H1 (cell line): ENCODE measurements around the gene RAB11FIP3. TPM values are rescaled to one million over a fixed set of nuclear protein-coding genes. Genes with fewer than 3 reads are reported as not detected.
A peak's percentile ranks its signal among the peaks of the same experiment; 100 is the strongest.

ENCODE experiments used
- CTCF ChIA-PET: fragments of 300-600 bp; sonication (Branson Sonifier 250); formaldehyde crosslinking; loops from one replicate; lab custom pipeline; 2021; ENCODE audit not compliant: partially characterized antibody; lab: Charles Lee
- POLR2A ChIA-PET: fragments of 300-600 bp; sonication (Branson Sonifier 250); formaldehyde crosslinking; loops from one replicate; lab custom pipeline; 2021; ENCODE audit warnings: inconsistent platforms; ENCODE audit not compliant: partially characterized antibody; lab: Charles Lee
- DNase-seq, 2 experiments: peaks; one replicate each; pipeline versions ENCODE4 v3.0.0 to v3.0.0-alpha.2; 2010 to 2022; ENCODE audit warnings: low spot score in 2 of 2, low read depth in 1 of 2, mixed read lengths in 1 of 2
- FAIRE-seq: peaks from 2 replicates; lab custom pipeline; 2011; peaks lifted over from hg19 to GRCh38; lab: Jason Lieb, UNC
- H2AFZ ChIP-seq: 2 replicates; pipeline ENCODE4 v1.8.1; 2012; ENCODE audit warnings: low read length, inconsistent platforms
- H2AK5ac ChIP-seq: 2 replicates; pipeline ENCODE4 v1.6.1; 2013; ENCODE audit warnings: low read depth, low read length
- H2BK120ac ChIP-seq: replicated peaks from 2 replicates; pipeline ENCODE3; 2013; ENCODE audit warnings: low read depth, low read length, inconsistent platforms
- H2BK12ac ChIP-seq: 2 replicates; pipeline ENCODE4 v1.6.1; 2013; ENCODE audit warnings: low read depth, low read length
- H2BK15ac ChIP-seq: 2 replicates; pipeline ENCODE4 v1.6.1; 2013; ENCODE audit warnings: low read length
- H2BK20ac ChIP-seq: 2 replicates; pipeline ENCODE4 v1.6.1; 2013; ENCODE audit warnings: low read length
- H2BK5ac ChIP-seq: 2 replicates; pipeline ENCODE4 v1.6.1; 2013; ENCODE audit warnings: low read depth, low read length
- H3K14ac ChIP-seq: 2 replicates; pipeline ENCODE4 v1.6.1; 2013; ENCODE audit warnings: inconsistent platforms; ENCODE audit not compliant: insufficient read length
- H3K18ac ChIP-seq: 2 replicates; pipeline ENCODE4 v1.6.1; 2013; ENCODE audit warnings: low read length; ENCODE audit errors: extremely low read depth
- H3K23ac ChIP-seq: 2 replicates; pipeline ENCODE4 v1.6.1; 2013; ENCODE audit warnings: inconsistent platforms; ENCODE audit not compliant: insufficient read length
- H3K23me2 ChIP-seq: 2 replicates; pipeline ENCODE4 v1.6.1; 2013; ENCODE audit warnings: low read depth, low read length
- H3K27ac ChIP-seq: 2 replicates; pipeline ENCODE4 v1.6.1; 2011; ENCODE audit warnings: low read depth, low read length, inconsistent platforms
- H3K27me3 ChIP-seq, 4 experiments: replicated peaks in 1 of 4; 1 replicate in 1 of 4; 2 replicates in 3 of 4; pipeline versions ENCODE4 v1.6.1 to v1.8.1; 2011 to 2013; ENCODE audit warnings: low read length in 3 of 4, mild to moderate bottlenecking in 3 of 4, inconsistent platforms in 2 of 4, mixed read lengths in 2 of 4, moderate library complexity in 1 of 4; ENCODE audit not compliant: control insufficient read depth in 3 of 4, insufficient read depth in 3 of 4; ENCODE audit errors: extremely low read depth in 1 of 4
- H3K36me3 ChIP-seq, 4 experiments: 2 replicates each; pipeline versions ENCODE4 v1.6.1 to v1.8.1; 2011 to 2013; ENCODE audit warnings: mild to moderate bottlenecking in 4 of 4, low read length in 3 of 4, moderate library complexity in 2 of 4, control low read depth in 1 of 4, inconsistent platforms in 1 of 4; ENCODE audit not compliant: insufficient read depth in 4 of 4, control insufficient read depth in 2 of 4
- H3K4ac ChIP-seq: replicated peaks from 2 replicates; pipeline ENCODE3; 2013; ENCODE audit warnings: low read length, low read depth, mixed read lengths, inconsistent platforms; ENCODE audit not compliant: insufficient read length
- H3K4me1 ChIP-seq, 4 experiments: replicated peaks in 1 of 4; 1 replicate in 1 of 4; 2 replicates in 3 of 4; pipeline versions ENCODE4 v1.6.1 to v1.8.1; 2011 to 2013; ENCODE audit warnings: low read length in 3 of 4, inconsistent platforms in 2 of 4, mixed read lengths in 1 of 4; ENCODE audit not compliant: insufficient read depth in 4 of 4, control insufficient read depth in 3 of 4
- H3K4me2 ChIP-seq, 2 experiments: 2 replicates each; pipeline versions ENCODE4 v1.6.1 to v1.8.1; 2011 to 2013; ENCODE audit warnings: low read depth in 2 of 2, low read length in 2 of 2, control low read depth in 1 of 2, inconsistent platforms in 1 of 2, mild to moderate bottlenecking in 1 of 2; ENCODE audit not compliant: insufficient read depth in 1 of 2
- H3K4me3 ChIP-seq, 4 experiments: fragments of 200-600, 300-600 bp in 1 of 4; sonication (generic), shearing (Covaris generic), sonication (Bioruptor Twin) in 1 of 4; 2 replicates each; pipeline versions ENCODE4 v1.5.1 to v1.8.1; 2011 to 2016; ENCODE audit warnings: low read length in 4 of 4, low read depth in 3 of 4, control low read depth in 2 of 4, inconsistent platforms in 2 of 4, mild to moderate bottlenecking in 2 of 4, mixed read lengths in 1 of 4, moderate library complexity in 1 of 4; ENCODE audit not compliant: insufficient read depth in 2 of 4; ENCODE audit errors: extremely low read depth in 1 of 4
- H3K56ac ChIP-seq: replicated peaks from 2 replicates; pipeline ENCODE3; 2013; ENCODE audit warnings: low read depth, mild to moderate bottlenecking, mixed read lengths, low read length, inconsistent platforms; ENCODE audit not compliant: insufficient read length
- H3K79me1 ChIP-seq: 2 replicates; pipeline ENCODE4 v1.6.1; 2013; ENCODE audit warnings: low read depth, low read length, control low read depth
- H3K79me2 ChIP-seq, 2 experiments: 2 replicates each; pipeline versions ENCODE4 v1.6.1 to v1.8.1; 2012 to 2013; ENCODE audit warnings: low read length in 2 of 2, mild to moderate bottlenecking in 2 of 2, inconsistent platforms in 1 of 2; ENCODE audit not compliant: insufficient read depth in 2 of 2, control insufficient read depth in 1 of 2
- H3K9ac ChIP-seq, 4 experiments: replicated peaks in 1 of 4; 1 replicate in 1 of 4; 2 replicates in 3 of 4; pipeline versions ENCODE4 v1.6.1 to v1.8.1; 2011 to 2013; ENCODE audit warnings: low read depth in 3 of 4, low read length in 3 of 4, control low read depth in 2 of 4, mild to moderate bottlenecking in 2 of 4, moderate library complexity in 2 of 4, inconsistent platforms in 1 of 4; ENCODE audit errors: extremely low read depth in 1 of 4
- H3K9me3 ChIP-seq, 2 experiments: 2 replicates each; pipeline versions ENCODE4 v1.6.1 to v1.8.1; 2012 to 2013; ENCODE audit warnings: mild to moderate bottlenecking in 2 of 2, moderate library complexity in 2 of 2, control low read depth in 1 of 2, inconsistent platforms in 1 of 2, low read depth in 1 of 2, low read length in 1 of 2, mixed read lengths in 1 of 2; ENCODE audit not compliant: insufficient read depth in 2 of 2
- H4K20me1 ChIP-seq, 2 experiments: replicated peaks in 1 of 2; 2 replicates each; pipeline versions ENCODE3 to v1.8.1; 2011 to 2013; ENCODE audit warnings: inconsistent platforms in 2 of 2, low read length in 2 of 2, mild to moderate bottlenecking in 1 of 2; ENCODE audit not compliant: insufficient read depth in 2 of 2, control insufficient read depth in 1 of 2
- H4K5ac ChIP-seq: 2 replicates; pipeline ENCODE4 v1.6.1; 2013; ENCODE audit warnings: low read length, low read depth, mixed read lengths, inconsistent platforms; ENCODE audit not compliant: insufficient read length
- H4K8ac ChIP-seq: 2 replicates; pipeline ENCODE4 v1.8.0; 2013; ENCODE audit warnings: mild to moderate bottlenecking, moderate library complexity, low read length, inconsistent platforms; ENCODE audit not compliant: insufficient read depth; ENCODE audit errors: extremely low read depth
- H4K91ac ChIP-seq: replicated peaks from 2 replicates; pipeline ENCODE3; 2013; ENCODE audit warnings: low read length, mixed read lengths, inconsistent platforms; ENCODE audit not compliant: insufficient read length
- GTF2F1 ChIP-seq: IDR thresholded peaks from 2 replicates; pipeline ENCODE4 v1.6.1; 2012; ENCODE audit warnings: low read depth, low read length, improper control_type of control experiment, borderline replicate concordance
- PHF8 ChIP-seq: fragments of 200-600 bp; sonication (generic); conservative IDR thresholded peaks from 2 replicates; pipeline ENCODE4 v1.7.1; 2012; ENCODE audit warnings: low read depth, mild to moderate bottlenecking, inconsistent platforms, low read length, moderate library complexity
- SUZ12 ChIP-seq: fragments of 200-600 bp; sonication (generic); IDR thresholded peaks from 2 replicates; pipeline ENCODE4 v1.6.1; 2012; ENCODE audit warnings: mild to moderate bottlenecking, inconsistent platforms, low read length, moderate library complexity, mixed read lengths
- WGBS, 2 experiments: shearing (Covaris generic) in 1 of 2; methylation state at CpG; one replicate each; pipeline versions ENCODE4 v1.1.6 to v1.1.7; 2013 to 2015; ENCODE audit warnings: low lambda C conversion rate in 2 of 2, mixed read lengths in 2 of 2, inconsistent platforms in 1 of 2, low coverage in 1 of 2, missing lambda C conversion rate in 1 of 2; ENCODE audit not compliant: insufficient replicate concordance in 2 of 2, insufficient coverage in 1 of 2, insufficient read length in 1 of 2; ENCODE audit errors: extremely low coverage in 1 of 2, missing lambda C conversion rate in 1 of 2; 5-methylcytosine and 5-hydroxymethylcytosine counted together
- polyA plus RNA-seq, 7 experiments: library from polyadenylated mRNA; depleted of rRNA in 3 of 7; stranded (reverse) in 5 of 7; unstranded in 2 of 7; fragments of >200 nt in 5 of 7; fragments of 200-250 nt in 2 of 7; gene quantifications; 1 replicate in 5 of 7; 2 replicates in 1 of 7; 4 replicates in 1 of 7; pipeline versions ENCODE4 v1.2.1 to v1.2.3, GENCODE V29; 2011 to 2013; ENCODE audit warnings: missing spikeins in 2 of 7, mixed read lengths in 2 of 7
- total RNA-seq: library from RNA; stranded (reverse); fragmentation: NEBNext Ultra II Directional; extraction: Animal tissue kit (Norgen Biotek cat#: 25700); gene quantifications from 2 replicates; pipeline ENCODE4 v1.2.1, GENCODE V29; 2021

The RAB11FIP3 gene
- total and polyA plus RNA-seq, 2 of the 8 experiments (the other 6 are each of a cell fraction or from before 2014, with no cell fraction given), result 9.3 to 35.2 TPM

DNA sequence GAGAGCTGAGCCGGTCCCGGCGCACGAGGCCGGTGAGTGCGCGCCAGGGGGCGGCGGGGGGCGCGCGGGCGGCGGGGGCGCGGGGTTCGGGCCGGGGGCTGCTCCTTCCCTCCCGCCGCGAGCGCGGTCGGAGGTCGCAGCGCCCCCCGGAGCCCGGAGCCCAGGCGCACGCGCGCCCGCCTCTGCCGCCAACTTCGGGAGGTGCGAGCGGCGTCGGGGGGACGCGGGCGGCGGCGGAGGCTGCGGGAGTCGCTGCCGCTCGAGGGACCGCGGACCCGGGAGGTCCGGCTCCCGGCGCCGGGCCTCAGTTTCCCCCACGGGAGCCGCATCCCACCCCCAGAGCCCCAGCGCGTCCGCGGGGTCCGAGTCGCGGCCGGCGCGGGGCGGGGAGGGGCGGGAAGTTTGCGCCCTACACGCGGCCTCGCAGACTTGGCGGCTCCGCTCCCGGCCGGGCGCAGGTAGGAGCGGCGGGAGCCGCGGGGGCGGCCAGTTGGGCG lies 134.8 kb downstream of the RAB11FIP3 start, which contains the start of gene PRR35:
Gene PRR35, plus strand, starts transcription at position 191 of the 497 bp plus-strand sequence. CDS start 2,901 bp downstream, outside the sequence.
- Histone ChIP-seq H4K5ac (no peak within 1 kb of the TSS), H2BK5ac (no peak within 1 kb of the TSS), H3K4me3 (peak within 1 kb of the TSS; percentile 8 to 55 (median 24)), H3K9ac (no peak within 1 kb of the TSS), H2BK15ac (no peak within 1 kb of the TSS), H3K27me3 (peaks cover 22 to 40% (median 32%) of the 10 kb centered on the region in 4 experiments; a peak in 6 of 7 replicates), H3K9me3 (no peaks in the 10 kb centered on the region), H4K20me1 (peaks cover 0 to 3% of the 10 kb centered on the region in 2 experiments), H2AK5ac (no peak within 1 kb of the TSS), H3K79me2 (no peaks in the 10 kb centered on the region), H2AFZ (no peak within 1 kb of the TSS), H4K91ac (no peak within 1 kb of the TSS), H3K4ac (no peak within 1 kb of the TSS), H4K8ac (peak within 1 kb of the TSS; percentile 2; the same call in 1 of the 2 replicates), H3K36me3 (no peaks in the 10 kb centered on the region; a peak in 1 of 8 replicates), H2BK120ac (no peak within 1 kb of the TSS), H3K4me1 (peaks cover 0 to 11% (median 3%) of the 10 kb centered on the region in 4 experiments; a peak in 4 of 7 replicates), H2BK12ac (no peak within 1 kb of the TSS), H3K23ac (no peak within 1 kb of the TSS), H2BK20ac (no peak within 1 kb of the TSS), H3K27ac (no peak within 1 kb of the TSS), H3K14ac (no peak within 1 kb of the TSS), H3K4me2 (peak within 1 kb of the TSS; percentile 18 to 69; a peak in 3 of 4 replicates), H3K79me1 (no peaks in the 10 kb centered on the region; the same call in 1 of the 2 replicates), H3K18ac (no peak within 1 kb of the TSS), H3K56ac (no peak within 1 kb of the TSS), H3K23me2 (peaks cover 9% of the 10 kb centered on the region)
- ChIA-PET POLR2A (no interaction called here), CTCF (interaction anchor here (1.2 kb wide), 1 partner anchor 17 kb away, joined by 3 read pairs; no protein-coding TSS in a partner anchor)
- DNase-seq (no peak), FAIRE-seq (no peak)
- 2% methylated on average over 26 of the region's 84 CpGs; no CpG with 5 or more reads in 1 of the 2 experiments for WGBS, 2 experiments
- TF ChIP-seq SUZ12, result 0 out of 2 replicates have a peak, but pooled peaks have one; percentile 37
- no peak for TF ChIP-seq PHF8
- no peak for TF ChIP-seq GTF2F1
